KMS-11 (cell line): ENCODE results near the gene GDI1.

ENCODE experiments used
- H2AFZ ChIP-seq: fragments of 200-600 bp; sonication (generic); 2 replicates; pipeline ENCODE4 v1.6.1; 2016; ENCODE audit warnings: antibody characterized with exemption, mixed run types, low read depth
- H3K27ac ChIP-seq: fragments of 200-600 bp; sonication (generic); 2 replicates; pipeline ENCODE4 v1.6.1; 2016; ENCODE audit warnings: mild to moderate bottlenecking, mixed run types
- H3K27me3 ChIP-seq: fragments of 200-600 bp; sonication (generic); 2 replicates; pipeline ENCODE4 v1.6.1; 2017; ENCODE audit warnings: mild to moderate bottlenecking, low read depth, mixed run types, moderate library complexity; ENCODE audit not compliant: insufficient read depth
- H3K36me3 ChIP-seq: fragments of 200-600 bp; sonication (generic); 2 replicates; pipeline ENCODE4 v1.6.1; 2017; ENCODE audit warnings: mild to moderate bottlenecking, mixed run types; ENCODE audit not compliant: insufficient read depth
- H3K4me1 ChIP-seq: fragments of 200-600 bp; sonication (generic); 2 replicates; pipeline ENCODE4 v1.6.1; 2016; ENCODE audit warnings: mild to moderate bottlenecking, low read depth, mixed run types; ENCODE audit not compliant: poor library complexity, severe bottlenecking
- H3K4me2 ChIP-seq: fragments of 200-600 bp; sonication (generic); 2 replicates; pipeline ENCODE4 v1.7.0; 2016; ENCODE audit warnings: mild to moderate bottlenecking, mixed run types
- H3K4me3 ChIP-seq: fragments of 200-600 bp; sonication (generic); IDR thresholded peaks from 2 replicates; pipeline ENCODE4 v1.6.1; 2017; ENCODE audit warnings: low read depth, low read length, mixed read lengths; ENCODE audit not compliant: insufficient read depth
- H3K79me2 ChIP-seq: fragments of 200-600 bp; sonication (generic); 2 replicates; pipeline ENCODE4 v1.6.1; 2016; ENCODE audit warnings: low read depth, mixed run types; ENCODE audit not compliant: insufficient read depth
- H3K9ac ChIP-seq: fragments of 200-600 bp; sonication (generic); 2 replicates; pipeline ENCODE4 v1.6.1; 2016; ENCODE audit warnings: mild to moderate bottlenecking, mixed run types
- H4K20me1 ChIP-seq: fragments of 200-600 bp; sonication (generic); 2 replicates; pipeline ENCODE4 v1.6.1; 2016; ENCODE audit warnings: mild to moderate bottlenecking, mixed run types; ENCODE audit not compliant: insufficient read depth
- TF ChIP-seq, protein P1 (sequence below): fragments of 200-600 bp; sonication (generic); conservative IDR thresholded peaks from 2 replicates; pipeline ENCODE4 v1.6.1; 2017; ENCODE audit warnings: low read depth, mild to moderate bottlenecking, antibody characterized with exemption, low read length, moderate library complexity, mixed read lengths

GDI1 gene

DNA sequence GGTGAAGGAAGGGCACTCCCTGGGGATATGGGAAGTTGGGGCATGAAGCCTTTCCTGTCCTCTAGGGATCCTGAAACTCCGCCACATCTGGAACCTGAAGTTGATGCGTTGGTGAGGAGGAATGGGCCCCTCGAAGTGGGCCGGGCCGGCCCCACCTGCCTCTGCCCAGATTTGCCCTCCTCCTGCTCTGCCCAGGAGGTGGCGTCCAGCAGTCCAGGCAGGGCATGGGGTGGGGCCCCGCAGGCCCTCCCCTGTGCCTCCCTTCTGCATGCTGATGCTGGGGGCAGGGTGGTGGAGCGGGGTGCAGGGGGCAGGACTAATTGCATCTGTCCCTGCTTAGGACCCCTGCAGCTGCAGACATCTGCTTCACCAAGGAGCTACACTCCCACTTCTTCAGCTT, 23.8 kb upstream of the GDI1 start:
- Histone ChIP-seq H2AFZ (no peak overlapping the region), H3K4me1 (peaks cover 15% of the 10 kb centered on the region), H3K27me3 (no peaks in the 10 kb centered on the region), H3K4me2 (no peak overlapping the region), H3K36me3 (no peaks in the 10 kb centered on the region), H3K9ac (no peak overlapping the region), H3K27ac (peak overlapping the region; percentile 48; the same call in 1 of the 2 replicates), H3K4me3 (no peak overlapping the region), H3K79me2 (no peaks in the 10 kb centered on the region), H4K20me1 (no peaks in the 10 kb centered on the region)
- TF ChIP-seq, protein P1, sequence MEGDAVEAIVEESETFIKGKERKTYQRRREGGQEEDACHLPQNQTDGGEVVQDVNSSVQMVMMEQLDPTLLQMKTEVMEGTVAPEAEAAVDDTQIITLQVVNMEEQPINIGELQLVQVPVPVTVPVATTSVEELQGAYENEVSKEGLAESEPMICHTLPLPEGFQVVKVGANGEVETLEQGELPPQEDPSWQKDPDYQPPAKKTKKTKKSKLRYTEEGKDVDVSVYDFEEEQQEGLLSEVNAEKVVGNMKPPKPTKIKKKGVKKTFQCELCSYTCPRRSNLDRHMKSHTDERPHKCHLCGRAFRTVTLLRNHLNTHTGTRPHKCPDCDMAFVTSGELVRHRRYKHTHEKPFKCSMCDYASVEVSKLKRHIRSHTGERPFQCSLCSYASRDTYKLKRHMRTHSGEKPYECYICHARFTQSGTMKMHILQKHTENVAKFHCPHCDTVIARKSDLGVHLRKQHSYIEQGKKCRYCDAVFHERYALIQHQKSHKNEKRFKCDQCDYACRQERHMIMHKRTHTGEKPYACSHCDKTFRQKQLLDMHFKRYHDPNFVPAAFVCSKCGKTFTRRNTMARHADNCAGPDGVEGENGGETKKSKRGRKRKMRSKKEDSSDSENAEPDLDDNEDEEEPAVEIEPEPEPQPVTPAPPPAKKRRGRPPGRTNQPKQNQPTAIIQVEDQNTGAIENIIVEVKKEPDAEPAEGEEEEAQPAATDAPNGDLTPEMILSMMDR: no peak

DNA sequence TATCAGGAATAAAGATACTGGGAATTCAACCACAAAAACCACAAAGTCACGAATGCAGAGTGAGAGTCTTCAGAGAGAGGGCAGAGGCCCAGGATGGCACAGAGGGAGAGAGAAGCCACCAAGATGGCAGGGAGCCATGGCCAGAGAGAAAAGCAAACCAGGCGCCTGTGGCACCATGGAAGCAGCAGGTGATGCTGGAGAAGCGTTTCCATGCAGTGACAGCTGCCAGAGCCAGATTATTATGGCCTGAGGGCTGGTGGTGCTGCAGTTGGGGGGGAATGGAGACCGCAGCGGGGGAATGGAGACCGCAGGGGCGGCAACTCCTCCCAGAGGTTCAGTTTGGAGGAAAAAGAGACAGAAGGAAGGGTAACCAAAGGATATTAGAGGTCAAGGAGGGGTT, 19.8 kb upstream of the GDI1 start:
- no peaks in the 10 kb centered on the region for H3K79me2 ChIP-seq
- H3K27ac ChIP-seq: no peak overlapping the region
- H4K20me1 ChIP-seq: no peaks in the 10 kb centered on the region
- peaks cover 9% of the 10 kb centered on the region for H3K4me1 ChIP-seq
- no peak overlapping the region for H3K4me3 ChIP-seq
- no peak overlapping the region for H2AFZ ChIP-seq
- no peak overlapping the region for H3K4me2 ChIP-seq
- TF ChIP-seq, protein P1: no peak
- no peak overlapping the region for H3K9ac ChIP-seq
- no peaks in the 10 kb centered on the region for H3K27me3 ChIP-seq
- no peaks in the 10 kb centered on the region for H3K36me3 ChIP-seq

DNA sequence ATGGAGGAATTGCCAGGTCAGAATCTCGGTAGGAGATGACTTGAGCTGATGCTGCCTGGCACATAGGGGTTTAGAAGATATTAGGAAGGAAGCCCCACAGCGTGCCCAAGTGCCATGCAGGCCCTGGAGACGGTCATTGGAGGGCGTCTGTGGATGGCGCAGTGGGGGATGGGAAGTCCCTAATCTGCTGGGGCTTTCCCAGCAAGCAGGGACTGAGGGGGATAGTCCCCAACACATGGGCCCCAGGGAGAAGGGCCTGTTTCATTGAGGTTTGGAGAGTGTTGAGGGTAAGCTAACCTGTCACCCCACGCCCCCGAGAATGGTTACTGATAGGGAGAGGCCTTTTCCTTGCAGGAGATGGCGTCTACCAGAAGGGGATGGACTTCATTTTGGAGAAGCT, 17.8 kb upstream of the GDI1 start:
- TF ChIP-seq, protein P1: no peak
- H3K4me3 ChIP-seq: no peak overlapping the region

DNA sequence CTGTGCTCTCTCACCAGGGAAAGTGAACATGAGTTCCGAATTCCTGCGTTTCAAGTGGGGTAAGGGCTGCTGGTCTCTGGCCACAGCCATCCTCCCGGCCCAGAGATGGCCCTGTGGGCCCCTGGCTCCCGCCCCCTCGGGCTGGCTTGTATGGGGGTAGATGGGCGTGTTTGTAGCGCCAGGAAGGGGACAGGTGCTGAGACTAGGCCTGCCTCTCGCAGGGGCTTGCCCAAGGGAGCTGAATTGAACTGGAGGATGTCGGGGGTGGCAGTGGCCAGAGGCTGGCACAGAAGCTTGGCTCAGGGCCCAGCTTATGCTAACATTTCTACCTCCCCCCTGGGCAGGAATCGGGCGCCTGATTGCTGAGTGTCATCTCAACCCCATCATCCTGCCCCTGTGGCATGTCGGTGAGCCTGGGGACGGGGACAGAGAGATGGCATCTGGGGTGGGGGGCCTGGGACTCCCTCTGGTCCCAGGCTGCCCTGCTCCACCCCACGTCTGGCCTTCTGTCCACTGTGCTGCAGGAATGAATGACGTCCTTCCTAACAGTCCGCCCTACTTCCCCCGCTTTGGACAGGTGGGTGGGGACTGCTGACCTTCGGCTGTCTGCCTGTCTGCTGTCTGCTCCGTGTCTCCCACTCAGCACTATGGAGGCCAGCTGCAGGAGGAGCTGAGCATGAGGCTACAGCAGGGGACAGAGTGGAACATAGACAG, 17.1 kb upstream of the GDI1 start:
- Histone ChIP-seq H2AFZ (no peak overlapping the region), H3K27me3 (no peaks in the 10 kb centered on the region), H3K27ac (no peak overlapping the region), H4K20me1 (no peaks in the 10 kb centered on the region), H3K4me3 (no peak overlapping the region), H3K9ac (no peak overlapping the region), H3K36me3 (no peaks in the 10 kb centered on the region), H3K4me2 (no peak overlapping the region), H3K4me1 (no peaks in the 10 kb centered on the region), H3K79me2 (no peaks in the 10 kb centered on the region)
- TF ChIP-seq, protein P1: no peak

More for the DNA sequence above, 17.8 kb upstream of the GDI1 start:
- Histone ChIP-seq H2AFZ (no peak overlapping the region), H3K9ac (no peak overlapping the region), H3K79me2 (no peaks in the 10 kb centered on the region), H3K27ac (no peak overlapping the region), H4K20me1 (no peaks in the 10 kb centered on the region), H3K36me3 (no peaks in the 10 kb centered on the region), H3K4me2 (no peak overlapping the region), H3K4me1 (no peaks in the 10 kb centered on the region), H3K27me3 (no peaks in the 10 kb centered on the region)
